Heart left ventricle (tissue), 13 donors: ENCODE measurements around the gene NPPC.

Source experiments
- POLR2A ChIP-seq, 2 donors: fragments of 450-650 bp; IDR thresholded peaks; one replicate each; pipeline ENCODE4 v1.6.1; 2017; ENCODE audit warnings: antibody characterized with exemption in 2 of 2, mild to moderate bottlenecking in 2 of 2, moderate library complexity in 2 of 2
- TF ChIP-seq, protein P1 (sequence below), 12 donors: fragments of 200-600 bp; sonication (generic) in 4 of 12; IDR thresholded peaks; one replicate each; pipeline versions ENCODE4 v1.5.0 to v1.8.0; 2018 to 2022; ENCODE audit warnings: antibody characterized with exemption in 12 of 12, mild to moderate bottlenecking in 5 of 12
- donor health status: ischemic (EF 13 %, LVEDD 7.1; RV severe dilation, severe dysfunction).
- donor health status: DM: no; HTN: yes; CAD: no.
- donor health status: DM: no; HTN: no; CAD: no.
- donor health status: ischemic (EF 25% LVEDD 6.9; RV normal size, moderate dysfunction).
- donor health status: ischemic (EF 25% LVEDD 5.7; RV mildly dilated, moderate dysfunction).
- donor health status: ischemic (EF 35%, LVEDD 5.7; RV mildly dilated, moderate dysfunction).
- donor health status: nonischemic (EF 11% LVEDD 7.7; RV severe dilation, severe dysfunction).
- donor health status: DM: yes; HTN: yes; CAD: no.
- donor health status: PGD.
- donor health status: ischemic (EF 29% LVEDD 5.4; RV normal size, mild dysfunction).
- donor health status: nonischemic (EF 23%, LVEDD 6.1; RV moderate dilation, normal function).

- TF ChIP-seq, protein P1, sequence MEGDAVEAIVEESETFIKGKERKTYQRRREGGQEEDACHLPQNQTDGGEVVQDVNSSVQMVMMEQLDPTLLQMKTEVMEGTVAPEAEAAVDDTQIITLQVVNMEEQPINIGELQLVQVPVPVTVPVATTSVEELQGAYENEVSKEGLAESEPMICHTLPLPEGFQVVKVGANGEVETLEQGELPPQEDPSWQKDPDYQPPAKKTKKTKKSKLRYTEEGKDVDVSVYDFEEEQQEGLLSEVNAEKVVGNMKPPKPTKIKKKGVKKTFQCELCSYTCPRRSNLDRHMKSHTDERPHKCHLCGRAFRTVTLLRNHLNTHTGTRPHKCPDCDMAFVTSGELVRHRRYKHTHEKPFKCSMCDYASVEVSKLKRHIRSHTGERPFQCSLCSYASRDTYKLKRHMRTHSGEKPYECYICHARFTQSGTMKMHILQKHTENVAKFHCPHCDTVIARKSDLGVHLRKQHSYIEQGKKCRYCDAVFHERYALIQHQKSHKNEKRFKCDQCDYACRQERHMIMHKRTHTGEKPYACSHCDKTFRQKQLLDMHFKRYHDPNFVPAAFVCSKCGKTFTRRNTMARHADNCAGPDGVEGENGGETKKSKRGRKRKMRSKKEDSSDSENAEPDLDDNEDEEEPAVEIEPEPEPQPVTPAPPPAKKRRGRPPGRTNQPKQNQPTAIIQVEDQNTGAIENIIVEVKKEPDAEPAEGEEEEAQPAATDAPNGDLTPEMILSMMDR (IDR thresholded peaks at IDR 0.05) = no peak
- TF ChIP-seq POLR2A (IDR thresholded peaks at IDR 0.05) = no peak
Measured at GRCh38 chr2:231874944-231875343, 51.3 kb downstream of the NPPC start.
